NCI-H2029 (cell line): Measurements from ENCODE around the gene LRRC38.
"Not testable (repeated sequence)": the region's sequence is repeated elsewhere in the genome, so short reads cannot be mapped to it uniquely, and the experiment has no call there.

Source experiments
- DNase-seq: peaks from one replicate; lab custom pipeline; 2025; lab: John Stamatoyannopoulos, UW

LRRC38 gene

GRCh38 chr1:13465515-13465914 lies 48.3 kb downstream of the LRRC38 start:
- DNase-seq, result no peak

GRCh38 chr1:13462682-13463081 lies 51.1 kb downstream of the LRRC38 start:
- no peak for DNase-seq

GRCh38 chr1:13461977-13462376 lies 51.8 kb downstream of the LRRC38 start:
- DNase-seq, result no peak

GRCh38 chr1:13456904-13457532 lies 56.8 kb downstream of the LRRC38 start:
- no peak for DNase-seq

GRCh38 chr1:13451399-13451965 lies 62.3 kb downstream of the LRRC38 start:
- DNase-seq, result no peak

GRCh38 chr1:13450204-13450603 lies 63.6 kb downstream of the LRRC38 start:
- no peak for DNase-seq

- DNase-seq, result no peak
Measured at GRCh38 chr1:13443335-13443979, 70.3 kb downstream of the LRRC38 start.

GRCh38 chr1:13439104-13439783 lies 74.6 kb downstream of the LRRC38 start:
- not testable (repeated sequence) for DNase-seq

- DNase-seq, result no peak
Measured at GRCh38 chr1:13435458-13435857, 78.3 kb downstream of the LRRC38 start.

GRCh38 chr1:13433694-13434358 lies 80.0 kb downstream of the LRRC38 start:
- DNase-seq, result not testable (repeated sequence)

- no peak for DNase-seq
Measured at GRCh38 chr1:13432251-13432650, 81.6 kb downstream of the LRRC38 start.

- no peak for DNase-seq
Measured at GRCh38 chr1:13430495-13430894, 83.3 kb downstream of the LRRC38 start.
